HCT116 (cell line): ENCODE measurements around the gene LHX2. TPM values are rescaled to one million over a fixed set of nuclear protein-coding genes. Genes with fewer than 3 reads are reported as not detected.

Source experiments
- ATAC-seq: fragments of 200-7000 bp; cut with Tn5 transposase; 2 replicates; pipeline ENCODE4 v1.9.1; 2020; ENCODE audit warnings: mild to moderate bottlenecking, moderate library complexity
- BruUV-seq: library from RNA; stranded (reverse); fragments of 400-500 nt; replicated peaks from 2 replicates; lab custom pipeline; 2021; lab: Mats Ljungman, UMichigan
- CTCF ChIA-PET: fragments of 300-600 bp; sonication (Branson Sonifier 250); formaldehyde crosslinking; loops from one replicate; lab custom pipeline; 2021; ENCODE audit warnings: antibody characterized with exemption; lab: Charles Lee
- POLR2A ChIA-PET: fragments of 300-600, 350-600 bp; sonication (Branson Sonifier 250); formaldehyde crosslinking; loops from one replicate; lab custom pipeline; 2021; ENCODE audit warnings: antibody characterized with exemption; lab: Charles Lee
- RAD21 ChIA-PET, 2 experiments: fragments of 300-600 bp; sonication (Branson Sonifier 250); formaldehyde crosslinking; loops; one replicate each; lab custom pipeline; 2023; ENCODE audit warnings: low total read pairs in 2 of 2; ENCODE audit not compliant: uncharacterized antibody in 2 of 2, unreplicated experiment in 2 of 2, low non-redundant PET in 1 of 2; lab: Charles Lee
- DNase-seq: peaks from one replicate; pipeline ENCODE4 v3.0.0-alpha.2; 2010; ENCODE audit warnings: low read depth, low spot score
- H2AFZ ChIP-seq: fragments of 200-600 bp; shearing (Covaris generic), sonication (generic); 2 replicates; pipeline ENCODE4 v1.6.1; 2017; ENCODE audit warnings: low read depth, mixed run types, mixed read lengths, antibody characterized with exemption, low read length; ENCODE audit not compliant: poor library complexity, severe bottlenecking
- H3K27ac ChIP-seq: 2 replicates; pipeline ENCODE4 v1.5.1; 2012; ENCODE audit warnings: low read depth, low read length
- H3K27me3 ChIP-seq: fragments of 200-600 bp; sonication (generic); 2 replicates; pipeline ENCODE4 v1.6.1; 2016; ENCODE audit warnings: mixed run types, low read length, mixed read lengths; ENCODE audit not compliant: insufficient read depth
- H3K36me3 ChIP-seq, 2 experiments: fragments of 200-500 bp in 1 of 2; fragments of 200-600 bp in 1 of 2; sonication (Bioruptor generic) in 1 of 2; sonication (generic) in 1 of 2; 2 replicates each; pipeline versions ENCODE4 v1.5.1 to v1.6.1; 2014 to 2016; ENCODE audit warnings: low read length in 2 of 2, inconsistent platforms in 1 of 2, mixed read lengths in 1 of 2, mixed run types in 1 of 2; ENCODE audit not compliant: insufficient read depth in 2 of 2, control insufficient read depth in 1 of 2
- H3K4me1 ChIP-seq, 2 experiments: fragments of 200-600 bp in 1 of 2; sonication (generic) in 1 of 2; 2 replicates each; pipeline versions ENCODE4 v1.5.1 to v1.6.1; 2012 to 2017; ENCODE audit warnings: low read length in 2 of 2, inconsistent platforms in 1 of 2, mild to moderate bottlenecking in 1 of 2, mixed read lengths in 1 of 2, mixed run types in 1 of 2, moderate library complexity in 1 of 2; ENCODE audit not compliant: insufficient read depth in 2 of 2, control insufficient read depth in 1 of 2
- H3K4me2 ChIP-seq: fragments of 200-600 bp; sonication (generic); 2 replicates; pipeline ENCODE4 v1.6.1; 2017; ENCODE audit warnings: mixed run types, low read length, mixed read lengths
- H3K4me3 ChIP-seq, 2 experiments: fragments of 200-600 bp in 1 of 2; sonication (generic) in 1 of 2; replicated peaks in 1 of 2; 2 replicates each; pipeline ENCODE4 v1.5.1; 2011 to 2016; ENCODE audit warnings: low read length in 2 of 2, control low read depth in 1 of 2, low read depth in 1 of 2, mild to moderate bottlenecking in 1 of 2, mixed read lengths in 1 of 2, mixed run types in 1 of 2
- H3K79me2 ChIP-seq: fragments of 200-600 bp; sonication (generic); 2 replicates; pipeline ENCODE4 v1.6.1; 2017; ENCODE audit warnings: mild to moderate bottlenecking, mixed run types, low read length, moderate library complexity, mixed read lengths; ENCODE audit not compliant: insufficient read depth
- H3K9ac ChIP-seq: fragments of 200-600 bp; sonication (generic); 2 replicates; pipeline ENCODE4 v1.6.1; 2016; ENCODE audit warnings: low read length, mixed read lengths
- H3K9me2 ChIP-seq: fragments of 200-600 bp; sonication (generic), shearing (Covaris generic); 2 replicates; pipeline ENCODE4 v1.6.1; 2017; ENCODE audit warnings: mixed run types, mild to moderate bottlenecking, moderate library complexity; ENCODE audit not compliant: insufficient read depth
- H3K9me3 ChIP-seq, 2 experiments: fragments of 200-500 bp in 1 of 2; fragments of 200-600 bp in 1 of 2; sonication (Bioruptor generic) in 1 of 2; sonication (generic) in 1 of 2; 2 replicates each; pipeline ENCODE4 v1.6.1; 2014 to 2017; ENCODE audit warnings: low read length in 2 of 2, mixed read lengths in 2 of 2, inconsistent platforms in 1 of 2, low read depth in 1 of 2, mild to moderate bottlenecking in 1 of 2, mixed run types in 1 of 2, moderate library complexity in 1 of 2; ENCODE audit not compliant: control insufficient read depth in 1 of 2, insufficient read depth in 1 of 2
- H4K20me1 ChIP-seq: fragments of 200-600 bp; sonication (generic), shearing (Covaris generic); 2 replicates; pipeline ENCODE4 v1.6.1; 2017; ENCODE audit warnings: mixed run types, mild to moderate bottlenecking, moderate library complexity; ENCODE audit not compliant: insufficient read depth
- CBX3 ChIP-seq: IDR thresholded peaks from 2 replicates; pipeline ENCODE4 v1.6.1; 2012; ENCODE audit warnings: low read depth
- CEBPB ChIP-seq: IDR thresholded peaks from 2 replicates; pipeline ENCODE4 v1.6.1; 2012; ENCODE audit warnings: low read depth
- EGR1 ChIP-seq: IDR thresholded peaks from 2 replicates; pipeline ENCODE4 v1.6.1; 2012; ENCODE audit warnings: low read depth
- ELF1 ChIP-seq: IDR thresholded peaks from 2 replicates; pipeline ENCODE4 v1.6.1; 2012; ENCODE audit warnings: low read depth, borderline replicate concordance
- EZH2 ChIP-seq: fragments of 200-600 bp; sonication (generic); IDR thresholded peaks from 2 replicates; pipeline ENCODE4 v1.6.1; 2017; ENCODE audit warnings: antibody characterized with exemption, mixed run types
- EZH2phosphoT487 ChIP-seq: fragments of 200-600 bp; IDR thresholded peaks from 2 replicates; pipeline ENCODE4 v1.6.1; 2018; ENCODE audit warnings: antibody characterized with exemption, borderline replicate concordance
- JUND ChIP-seq: IDR thresholded peaks from 2 replicates; pipeline ENCODE4 v1.6.1; 2012
- POLR2A ChIP-seq: IDR thresholded peaks from 2 replicates; pipeline ENCODE4 v1.7.0; 2011; ENCODE audit warnings: borderline replicate concordance; ENCODE audit not compliant: insufficient read depth, insufficient read length; ENCODE audit errors: extremely low read depth
- POLR2AphosphoS5 ChIP-seq: IDR thresholded peaks from 2 replicates; pipeline ENCODE4 v1.6.1; 2011; ENCODE audit warnings: mild to moderate bottlenecking, low read depth, low read length, moderate library complexity
- RAD21 ChIP-seq: IDR thresholded peaks from 2 replicates; pipeline ENCODE4 v1.6.1; 2012; ENCODE audit warnings: low read depth, mild to moderate bottlenecking
- SIN3A ChIP-seq: IDR thresholded peaks from 2 replicates; pipeline ENCODE4 v1.6.1; 2012; ENCODE audit warnings: low read depth
- SP1 ChIP-seq: IDR thresholded peaks from 2 replicates; pipeline ENCODE4 v1.6.1; 2012; ENCODE audit warnings: low read depth
- TCF7L2 ChIP-seq: IDR thresholded peaks from 2 replicates; pipeline ENCODE4 v1.7.0; 2011; ENCODE audit warnings: borderline replicate concordance, inconsistent platforms; ENCODE audit not compliant: insufficient read depth, insufficient read length; ENCODE audit errors: extremely low read depth
- ZFX ChIP-seq: fragments of 450-650 bp; IDR thresholded peaks from 2 replicates; pipeline ENCODE4 v1.6.1; 2017
- ZNF274 ChIP-seq: fragments of 200-500 bp; sonication (Bioruptor generic); IDR thresholded peaks from 2 replicates; pipeline ENCODE4 v1.6.1; 2014; ENCODE audit warnings: mild to moderate bottlenecking, low read depth, low read length, inconsistent platforms
- intact Hi-C: fragments of 100-400 bp; cut with micrococcal nuclease; formaldehyde crosslinking; loops from 2 replicates; pipeline ENCODE4 v1.10.0; 2022
- total RNA-seq: library from RNA; stranded (reverse); gene quantifications from one replicate; pipeline ENCODE4 v1.2.1, GENCODE V29; 2021; ENCODE audit not compliant: unreplicated experiment
- TF ChIP-seq, protein P1 (sequence below): IDR thresholded peaks from 2 replicates; pipeline ENCODE4 v1.6.1; 2012
- TF ChIP-seq, protein P2 (sequence below): IDR thresholded peaks from 2 replicates; pipeline ENCODE4 v1.6.1; 2012; ENCODE audit warnings: low read depth
- TF ChIP-seq, protein P3 (sequence below), 3 experiments: fragments of 200-600 bp in 1 of 3; sonication (generic) in 1 of 3; IDR thresholded peaks in 2 of 3; conservative IDR thresholded peaks in 1 of 3; 2 replicates each; pipeline ENCODE4 v1.5.1; 2012 to 2017; ENCODE audit warnings: low read depth in 2 of 3, low read length in 2 of 3, antibody characterized with exemption in 1 of 3, borderline replicate concordance in 1 of 3, control low read depth in 1 of 3, mild to moderate bottlenecking in 1 of 3, mixed read lengths in 1 of 3, mixed run types in 1 of 3, moderate library complexity in 1 of 3; ENCODE audit not compliant: insufficient read depth in 1 of 3
- TF ChIP-seq, protein P4 (sequence below): IDR thresholded peaks from 2 replicates; pipeline ENCODE4 v1.6.1; 2011; ENCODE audit warnings: mild to moderate bottlenecking, low read length, moderate library complexity; ENCODE audit not compliant: insufficient replicate concordance; ENCODE audit errors: extremely low read depth
- TF ChIP-seq, protein P5 (sequence below): IDR thresholded peaks from 2 replicates; pipeline ENCODE4 v1.6.1; 2012

Gene LHX2
- total RNA-seq, 1 experiment from 2014 or later, result 10.2 TPM

DNA sequence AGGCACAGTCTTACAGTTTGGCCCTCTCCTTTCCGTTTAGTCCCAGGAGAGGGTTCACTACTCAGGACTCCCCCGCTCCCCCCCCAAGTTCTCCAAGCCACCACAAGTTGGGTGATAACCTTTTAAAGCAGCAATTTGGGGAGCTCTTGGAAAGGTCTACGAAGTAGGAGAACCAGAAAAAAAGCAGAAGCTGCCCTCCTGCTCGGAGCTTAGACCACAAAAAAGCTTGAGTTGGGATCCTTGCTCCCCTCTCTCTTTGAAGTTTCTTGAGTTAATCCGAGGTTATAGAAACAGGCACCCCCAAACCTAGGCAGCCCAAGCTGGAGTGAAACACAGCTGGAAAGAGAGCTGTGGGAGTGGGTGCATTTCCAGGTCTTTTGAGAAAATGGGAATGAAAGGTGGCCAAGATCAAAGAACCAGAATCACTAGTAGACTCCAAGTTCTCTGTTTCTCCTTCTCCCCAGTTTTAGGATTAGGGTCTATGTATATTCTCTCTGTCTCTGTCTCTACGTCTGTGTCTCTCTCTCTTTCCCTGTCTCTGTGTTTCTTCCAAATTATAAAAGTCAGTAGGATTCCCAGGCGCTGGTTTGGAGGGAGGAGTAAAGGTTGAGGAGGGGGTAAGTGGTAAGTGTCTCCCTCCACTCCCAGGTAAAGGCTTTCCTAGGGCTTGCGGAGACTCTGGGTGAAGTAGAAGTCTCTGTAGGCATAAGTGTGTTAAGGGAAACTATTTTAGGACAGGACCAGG is 2.8 kb downstream of the LHX2 start:
- Histone ChIP-seq H2AFZ (no peak overlapping the region), H3K36me3 (no peaks in the 10 kb centered on the region), H3K9ac (no peak overlapping the region), H3K9me2 (no peaks in the 10 kb centered on the region), H3K9me3 (no peaks in the 10 kb centered on the region), H3K27ac (no peak overlapping the region), H4K20me1 (no peaks in the 10 kb centered on the region), H3K4me2 (no peak overlapping the region), H3K4me1 (peaks cover 0 to 22% of the 10 kb centered on the region in 2 experiments; a peak in 2 of 4 replicates), H3K4me3 (no peak overlapping the region), H3K27me3 (no peaks in the 10 kb centered on the region; the same call in 1 of the 2 replicates), H3K79me2 (no peaks in the 10 kb centered on the region)
- ATAC-seq (no peak), DNase-seq (no peak)
- RAD21 ChIA-PET, result no interaction called here
- TF ChIP-seq TCF7L2, result no peak
- TF ChIP-seq SP1, result no peak
- no peak for TF ChIP-seq CEBPB
- no peak for TF ChIP-seq POLR2AphosphoS5
- TF ChIP-seq, protein P1, sequence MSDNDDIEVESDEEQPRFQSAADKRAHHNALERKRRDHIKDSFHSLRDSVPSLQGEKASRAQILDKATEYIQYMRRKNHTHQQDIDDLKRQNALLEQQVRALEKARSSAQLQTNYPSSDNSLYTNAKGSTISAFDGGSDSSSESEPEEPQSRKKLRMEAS, result no peak
- no peak for TF ChIP-seq ELF1
- TF ChIP-seq CBX3, result no peak
- TF ChIP-seq SIN3A, result no peak
- TF ChIP-seq, protein P2, sequence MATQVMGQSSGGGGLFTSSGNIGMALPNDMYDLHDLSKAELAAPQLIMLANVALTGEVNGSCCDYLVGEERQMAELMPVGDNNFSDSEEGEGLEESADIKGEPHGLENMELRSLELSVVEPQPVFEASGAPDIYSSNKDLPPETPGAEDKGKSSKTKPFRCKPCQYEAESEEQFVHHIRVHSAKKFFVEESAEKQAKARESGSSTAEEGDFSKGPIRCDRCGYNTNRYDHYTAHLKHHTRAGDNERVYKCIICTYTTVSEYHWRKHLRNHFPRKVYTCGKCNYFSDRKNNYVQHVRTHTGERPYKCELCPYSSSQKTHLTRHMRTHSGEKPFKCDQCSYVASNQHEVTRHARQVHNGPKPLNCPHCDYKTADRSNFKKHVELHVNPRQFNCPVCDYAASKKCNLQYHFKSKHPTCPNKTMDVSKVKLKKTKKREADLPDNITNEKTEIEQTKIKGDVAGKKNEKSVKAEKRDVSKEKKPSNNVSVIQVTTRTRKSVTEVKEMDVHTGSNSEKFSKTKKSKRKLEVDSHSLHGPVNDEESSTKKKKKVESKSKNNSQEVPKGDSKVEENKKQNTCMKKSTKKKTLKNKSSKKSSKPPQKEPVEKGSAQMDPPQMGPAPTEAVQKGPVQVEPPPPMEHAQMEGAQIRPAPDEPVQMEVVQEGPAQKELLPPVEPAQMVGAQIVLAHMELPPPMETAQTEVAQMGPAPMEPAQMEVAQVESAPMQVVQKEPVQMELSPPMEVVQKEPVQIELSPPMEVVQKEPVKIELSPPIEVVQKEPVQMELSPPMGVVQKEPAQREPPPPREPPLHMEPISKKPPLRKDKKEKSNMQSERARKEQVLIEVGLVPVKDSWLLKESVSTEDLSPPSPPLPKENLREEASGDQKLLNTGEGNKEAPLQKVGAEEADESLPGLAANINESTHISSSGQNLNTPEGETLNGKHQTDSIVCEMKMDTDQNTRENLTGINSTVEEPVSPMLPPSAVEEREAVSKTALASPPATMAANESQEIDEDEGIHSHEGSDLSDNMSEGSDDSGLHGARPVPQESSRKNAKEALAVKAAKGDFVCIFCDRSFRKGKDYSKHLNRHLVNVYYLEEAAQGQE, result no peak
- TF ChIP-seq, protein P3, sequence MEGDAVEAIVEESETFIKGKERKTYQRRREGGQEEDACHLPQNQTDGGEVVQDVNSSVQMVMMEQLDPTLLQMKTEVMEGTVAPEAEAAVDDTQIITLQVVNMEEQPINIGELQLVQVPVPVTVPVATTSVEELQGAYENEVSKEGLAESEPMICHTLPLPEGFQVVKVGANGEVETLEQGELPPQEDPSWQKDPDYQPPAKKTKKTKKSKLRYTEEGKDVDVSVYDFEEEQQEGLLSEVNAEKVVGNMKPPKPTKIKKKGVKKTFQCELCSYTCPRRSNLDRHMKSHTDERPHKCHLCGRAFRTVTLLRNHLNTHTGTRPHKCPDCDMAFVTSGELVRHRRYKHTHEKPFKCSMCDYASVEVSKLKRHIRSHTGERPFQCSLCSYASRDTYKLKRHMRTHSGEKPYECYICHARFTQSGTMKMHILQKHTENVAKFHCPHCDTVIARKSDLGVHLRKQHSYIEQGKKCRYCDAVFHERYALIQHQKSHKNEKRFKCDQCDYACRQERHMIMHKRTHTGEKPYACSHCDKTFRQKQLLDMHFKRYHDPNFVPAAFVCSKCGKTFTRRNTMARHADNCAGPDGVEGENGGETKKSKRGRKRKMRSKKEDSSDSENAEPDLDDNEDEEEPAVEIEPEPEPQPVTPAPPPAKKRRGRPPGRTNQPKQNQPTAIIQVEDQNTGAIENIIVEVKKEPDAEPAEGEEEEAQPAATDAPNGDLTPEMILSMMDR (IDR thresholded peaks at IDR 0.05 in 2 of 3, conservative IDR thresholded peaks at IDR 0.05 in 1 of 3; ENCODE audit: borderline replicate concordance in 1 of 3, insufficient read depth in 1 of 3, low read depth in 2 of 3, low read length in 2 of 3), result no peak
- TF ChIP-seq EGR1, result no peak
- TF ChIP-seq EZH2phosphoT487, result no peak
- TF ChIP-seq EZH2, result no peak
- TF ChIP-seq, protein P4, sequence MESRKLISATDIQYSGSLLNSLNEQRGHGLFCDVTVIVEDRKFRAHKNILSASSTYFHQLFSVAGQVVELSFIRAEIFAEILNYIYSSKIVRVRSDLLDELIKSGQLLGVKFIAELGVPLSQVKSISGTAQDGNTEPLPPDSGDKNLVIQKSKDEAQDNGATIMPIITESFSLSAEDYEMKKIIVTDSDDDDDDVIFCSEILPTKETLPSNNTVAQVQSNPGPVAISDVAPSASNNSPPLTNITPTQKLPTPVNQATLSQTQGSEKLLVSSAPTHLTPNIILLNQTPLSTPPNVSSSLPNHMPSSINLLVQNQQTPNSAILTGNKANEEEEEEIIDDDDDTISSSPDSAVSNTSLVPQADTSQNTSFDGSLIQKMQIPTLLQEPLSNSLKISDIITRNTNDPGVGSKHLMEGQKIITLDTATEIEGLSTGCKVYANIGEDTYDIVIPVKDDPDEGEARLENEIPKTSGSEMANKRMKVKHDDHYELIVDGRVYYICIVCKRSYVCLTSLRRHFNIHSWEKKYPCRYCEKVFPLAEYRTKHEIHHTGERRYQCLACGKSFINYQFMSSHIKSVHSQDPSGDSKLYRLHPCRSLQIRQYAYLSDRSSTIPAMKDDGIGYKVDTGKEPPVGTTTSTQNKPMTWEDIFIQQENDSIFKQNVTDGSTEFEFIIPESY, result no peak
- TF ChIP-seq ZFX, result no peak
- no peak for TF ChIP-seq ZNF274
- no peak for TF ChIP-seq RAD21
- TF ChIP-seq, protein P5, sequence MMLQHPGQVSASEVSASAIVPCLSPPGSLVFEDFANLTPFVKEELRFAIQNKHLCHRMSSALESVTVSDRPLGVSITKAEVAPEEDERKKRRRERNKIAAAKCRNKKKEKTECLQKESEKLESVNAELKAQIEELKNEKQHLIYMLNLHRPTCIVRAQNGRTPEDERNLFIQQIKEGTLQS, result no peak
- no peak for TF ChIP-seq JUND
- no peak for TF ChIP-seq POLR2A
- intact Hi-C loops, result no loop called here
- CTCF ChIA-PET, result no interaction called here
- no TSS peak for BruUV-seq
- POLR2A ChIA-PET, result no interaction called here
